Keratinocyte (primary cell): ENCODE measurements around the gene ASTN2. TPM values are rescaled to one million over a fixed set of nuclear protein-coding genes. Genes with fewer than 3 reads are reported as not detected.
"Not testable (repeated sequence)": the region's sequence is repeated elsewhere in the genome, so short reads cannot be mapped to it uniquely, and the experiment has no call there.

Experiments used
- DNase-seq: peaks from one replicate; pipeline ENCODE4 v3.0.0-alpha.2; 2011; ENCODE audit warnings: low read depth, missing footprints, low spot score
- FAIRE-seq: peaks from 2 replicates; lab custom pipeline; 2011; peaks lifted over from hg19 to GRCh38; lab: Jason Lieb, UNC
- H2AFZ ChIP-seq: 2 replicates; pipeline ENCODE4 v1.6.0; 2012; ENCODE audit warnings: low read length, control low read depth, inconsistent platforms; ENCODE audit not compliant: control insufficient read depth
- H3K27ac ChIP-seq: 2 replicates; pipeline ENCODE4 v1.5.1; 2011; ENCODE audit warnings: low read length; ENCODE audit not compliant: control insufficient read depth, insufficient read depth
- H3K27me3 ChIP-seq: 3 replicates; pipeline ENCODE4 v1.6.0; 2011; ENCODE audit warnings: low read length; ENCODE audit not compliant: control insufficient read depth, insufficient read depth; ENCODE audit errors: extremely low read depth
- H3K36me3 ChIP-seq, 2 experiments: 2 replicates in 1 of 2; 3 replicates in 1 of 2; pipeline ENCODE4 v1.5.1; 2011; ENCODE audit warnings: low read length in 2 of 2, mild to moderate bottlenecking in 1 of 2; ENCODE audit not compliant: control insufficient read depth in 2 of 2, insufficient read depth in 2 of 2; ENCODE audit errors: extremely low read depth in 1 of 2
- H3K4me1 ChIP-seq: 3 replicates; pipeline ENCODE4 v1.5.1; 2011; ENCODE audit warnings: low read length; ENCODE audit not compliant: control insufficient read depth, insufficient read depth; ENCODE audit errors: extremely low read depth
- H3K4me2 ChIP-seq: 3 replicates; pipeline ENCODE4 v1.6.0; 2011; ENCODE audit warnings: low read depth, low read length; ENCODE audit not compliant: control insufficient read depth, insufficient read depth; ENCODE audit errors: extremely low read depth
- H3K4me3 ChIP-seq, 3 experiments: fragments of 200-600 bp in 1 of 3; sonication (generic) in 1 of 3; 2 replicates in 2 of 3; 3 replicates in 1 of 3; pipeline ENCODE4 v1.5.1; 2011 to 2016; ENCODE audit warnings: low read length in 3 of 3, mild to moderate bottlenecking in 3 of 3, control low read depth in 2 of 3, inconsistent platforms in 1 of 3, low read depth in 1 of 3, mixed read lengths in 1 of 3, mixed run types in 1 of 3, moderate library complexity in 1 of 3; ENCODE audit not compliant: control insufficient read depth in 2 of 3, insufficient read depth in 2 of 3; ENCODE audit errors: extremely low read depth in 1 of 3
- H3K79me2 ChIP-seq: 2 replicates; pipeline ENCODE4 v1.6.0; 2012; ENCODE audit warnings: low read length; ENCODE audit not compliant: control insufficient read depth, insufficient read depth
- H3K9ac ChIP-seq: 3 replicates; pipeline ENCODE4 v1.6.0; 2011; ENCODE audit warnings: low read length; ENCODE audit not compliant: control insufficient read depth, insufficient read depth; ENCODE audit errors: extremely low read depth
- H3K9me1 ChIP-seq: 3 replicates; pipeline ENCODE4 v1.6.0; 2011; ENCODE audit warnings: low read length; ENCODE audit not compliant: control insufficient read depth, insufficient read depth; ENCODE audit errors: extremely low read depth
- H3K9me3 ChIP-seq: 2 replicates; pipeline ENCODE4 v1.5.1; 2012; ENCODE audit warnings: low read depth, low read length; ENCODE audit not compliant: control insufficient read depth
- H4K20me1 ChIP-seq: 3 replicates; pipeline ENCODE4 v1.6.0; 2011; ENCODE audit warnings: low read length; ENCODE audit not compliant: control insufficient read depth, insufficient read depth; ENCODE audit errors: extremely low read depth
- EZH2 ChIP-seq: IDR thresholded peaks from one replicate; pipeline ENCODE4 v1.6.1; 2012; ENCODE audit warnings: inconsistent platforms, mild to moderate bottlenecking, low read length, moderate library complexity
- dilution Hi-C: fragments of 300-500 bp; cut with MboI; formaldehyde crosslinking; loops from one replicate; pipeline ENCODE4 v1.7.0; 2020; ENCODE audit warnings: low sequenced_read_pairs; ENCODE audit not compliant: extremely low pct_ligation_motif_present
- polyA plus RNA-seq, 5 experiments: library from polyadenylated mRNA; depleted of rRNA in 3 of 5; stranded (reverse) in 3 of 5; stranded (forward) in 1 of 5; unstranded in 1 of 5; fragments of >200 nt; gene quantifications; 1 replicate in 1 of 5; 2 replicates in 3 of 5; 3 replicates in 1 of 5; pipeline versions ENCODE4 v1.2.1 to v1.2.3, GENCODE V29; 2011 to 2012; ENCODE audit warnings: missing spikeins in 2 of 5, low read depth in 1 of 5, low replicate concordance in 1 of 5
- TF ChIP-seq, protein P1 (sequence below), 3 experiments: IDR thresholded peaks in 1 of 3; conservative IDR thresholded peaks in 1 of 3; optimal IDR thresholded peaks in 1 of 3; 2 replicates in 2 of 3; 3 replicates in 1 of 3; pipeline versions ENCODE3 to v1.5.1; 2011; ENCODE audit warnings: low read length in 3 of 3, mild to moderate bottlenecking in 3 of 3, moderate library complexity in 2 of 3, control low read depth in 1 of 3, inconsistent platforms in 1 of 3; ENCODE audit not compliant: insufficient read depth in 2 of 3; ENCODE audit errors: extremely low read depth in 1 of 3

ASTN2 gene
- polyA plus RNA-seq, 1 donor (not counting 4 experiments of a cell fraction or from before 2014, with no cell fraction given) = 0.31 TPM

DNA sequence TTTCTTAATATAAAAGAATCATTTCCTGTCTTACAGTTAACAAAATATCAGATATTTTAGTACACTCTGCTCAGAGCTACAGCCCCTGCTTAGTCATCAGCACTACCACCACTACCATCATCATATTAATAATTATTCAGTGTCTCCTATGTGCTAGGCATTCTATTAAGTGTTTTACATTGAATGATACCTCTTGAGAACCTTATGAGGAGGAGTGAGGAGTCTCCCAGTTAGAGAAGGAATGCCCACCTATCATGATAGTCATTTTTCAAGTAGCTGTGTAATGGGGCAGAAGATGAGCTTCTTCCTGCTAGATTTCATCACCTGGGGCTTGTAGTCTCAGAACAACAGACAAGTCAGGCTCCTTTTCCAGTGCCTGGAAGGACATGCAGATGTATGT is 489.7 kb downstream of the ASTN2 start:
- no peak for FAIRE-seq
- Histone ChIP-seq H3K27ac (no peak overlapping the region), H3K9ac (no peak overlapping the region), H3K4me3 (no peak overlapping the region), H3K36me3 (no peaks in the 10 kb centered on the region), H3K9me1 (no peaks in the 10 kb centered on the region), H3K79me2 (no peaks in the 10 kb centered on the region), H2AFZ (no peak overlapping the region), H3K4me2 (no peak overlapping the region), H3K27me3 (no peaks in the 10 kb centered on the region), H3K4me1 (no peaks in the 10 kb centered on the region), H4K20me1 (no peaks in the 10 kb centered on the region), H3K9me3 (no peaks in the 10 kb centered on the region)
- dilution Hi-C loops = no loop called here
- TF ChIP-seq EZH2 = no peak
- TF ChIP-seq, protein P1, sequence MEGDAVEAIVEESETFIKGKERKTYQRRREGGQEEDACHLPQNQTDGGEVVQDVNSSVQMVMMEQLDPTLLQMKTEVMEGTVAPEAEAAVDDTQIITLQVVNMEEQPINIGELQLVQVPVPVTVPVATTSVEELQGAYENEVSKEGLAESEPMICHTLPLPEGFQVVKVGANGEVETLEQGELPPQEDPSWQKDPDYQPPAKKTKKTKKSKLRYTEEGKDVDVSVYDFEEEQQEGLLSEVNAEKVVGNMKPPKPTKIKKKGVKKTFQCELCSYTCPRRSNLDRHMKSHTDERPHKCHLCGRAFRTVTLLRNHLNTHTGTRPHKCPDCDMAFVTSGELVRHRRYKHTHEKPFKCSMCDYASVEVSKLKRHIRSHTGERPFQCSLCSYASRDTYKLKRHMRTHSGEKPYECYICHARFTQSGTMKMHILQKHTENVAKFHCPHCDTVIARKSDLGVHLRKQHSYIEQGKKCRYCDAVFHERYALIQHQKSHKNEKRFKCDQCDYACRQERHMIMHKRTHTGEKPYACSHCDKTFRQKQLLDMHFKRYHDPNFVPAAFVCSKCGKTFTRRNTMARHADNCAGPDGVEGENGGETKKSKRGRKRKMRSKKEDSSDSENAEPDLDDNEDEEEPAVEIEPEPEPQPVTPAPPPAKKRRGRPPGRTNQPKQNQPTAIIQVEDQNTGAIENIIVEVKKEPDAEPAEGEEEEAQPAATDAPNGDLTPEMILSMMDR (optimal IDR thresholded peaks at IDR 0.05 in 1 of 3, IDR thresholded peaks at IDR 0.05 in 1 of 3, conservative IDR thresholded peaks at IDR 0.05 in 1 of 3; ENCODE audit: extremely low read depth in 1 of 3, insufficient read depth in 2 of 3, low read length in 3 of 3) = no peak
- no peak for DNase-seq

DNA sequence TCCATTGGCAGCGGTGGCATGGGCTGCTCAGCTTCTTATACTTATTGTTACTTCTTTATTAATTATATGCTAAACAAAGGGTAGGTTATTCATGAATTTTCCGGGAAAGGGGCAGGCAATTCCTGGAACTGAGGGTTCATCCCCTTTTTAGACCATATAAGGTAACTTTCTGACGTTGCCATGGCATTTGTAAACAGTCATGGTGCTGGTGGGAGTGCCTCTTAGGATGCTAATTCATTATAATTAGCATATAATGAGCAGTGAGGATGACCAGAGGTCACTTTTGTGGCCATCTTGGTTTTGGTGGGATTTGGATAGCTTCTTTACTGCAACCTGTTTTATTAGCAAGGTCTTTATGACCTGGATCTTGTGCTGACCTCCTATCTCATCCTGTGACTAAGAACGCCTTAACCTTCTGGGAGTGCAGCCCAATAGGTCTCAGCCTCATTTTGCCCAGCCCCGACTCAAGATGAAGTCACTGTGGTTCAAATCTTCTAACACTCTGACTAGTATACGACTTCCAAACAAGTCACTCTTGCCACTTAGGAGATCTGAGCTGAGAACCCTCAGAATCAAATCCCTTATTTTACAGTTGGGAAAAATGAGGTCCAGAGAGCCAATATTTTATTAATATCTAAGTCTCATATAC is 490.3 kb downstream of the ASTN2 start:
- Histone ChIP-seq H3K4me2 (no peak overlapping the region), H3K27me3 (no peaks in the 10 kb centered on the region), H3K9ac (no peak overlapping the region), H3K27ac (no peak overlapping the region), H3K4me3 (no peak overlapping the region), H3K9me3 (no peaks in the 10 kb centered on the region), H4K20me1 (no peaks in the 10 kb centered on the region), H3K79me2 (no peaks in the 10 kb centered on the region), H3K36me3 (no peaks in the 10 kb centered on the region), H3K4me1 (no peaks in the 10 kb centered on the region), H2AFZ (no peak overlapping the region), H3K9me1 (no peaks in the 10 kb centered on the region)
- TF ChIP-seq EZH2 = no peak
- TF ChIP-seq, protein P1 (optimal IDR thresholded peaks at IDR 0.05 in 1 of 3, IDR thresholded peaks at IDR 0.05 in 1 of 3, conservative IDR thresholded peaks at IDR 0.05 in 1 of 3; ENCODE audit: extremely low read depth in 1 of 3, insufficient read depth in 2 of 3, low read length in 3 of 3) = no peak
- dilution Hi-C loops = no loop called here
- FAIRE-seq (no peak), DNase-seq (no peak)

GRCh38 chr9:116917895-116918508 is 496.9 kb downstream of the ASTN2 start:
- H3K27me3 ChIP-seq, H3K79me2 ChIP-seq, H3K27ac ChIP-seq, H3K9ac ChIP-seq, H3K36me3 ChIP-seq, H2AFZ ChIP-seq, H3K9me1 ChIP-seq, H3K4me1 ChIP-seq, DNase-seq, H4K20me1 ChIP-seq, H3K4me3 ChIP-seq, H3K9me3 ChIP-seq, H3K4me2 ChIP-seq, FAIRE-seq, dilution Hi-C loops: not testable (repeated sequence)
